ENCODE data around the gene HSDL1.
A peak's percentile ranks its signal among the peaks of the same experiment; 100 is the strongest.

Gene HSDL1

DNA sequence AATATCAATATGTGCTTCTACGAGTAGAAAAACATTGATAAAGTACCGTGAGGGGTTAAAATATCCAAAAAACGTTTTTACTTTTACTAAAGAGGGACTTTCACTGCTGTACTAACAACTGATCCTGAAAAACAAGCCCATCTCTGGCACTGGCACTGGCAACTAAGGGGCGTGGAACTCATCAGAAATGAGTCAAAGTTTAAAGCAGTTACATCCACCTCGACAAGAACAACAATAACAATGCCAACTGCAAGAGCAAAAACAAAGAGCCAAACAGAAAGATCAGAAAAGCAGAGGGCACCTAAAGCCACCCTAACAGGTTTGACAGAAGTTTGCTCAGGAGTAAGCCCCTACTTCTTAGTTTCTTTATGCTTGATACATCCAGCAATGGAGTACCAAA, 41.3 kb downstream of the HSDL1 start:
- no peak overlapping the region for H2BK120ac ChIP-seq (ENCODE audit: insufficient read depth, low read length, poor library complexity)

DNA sequence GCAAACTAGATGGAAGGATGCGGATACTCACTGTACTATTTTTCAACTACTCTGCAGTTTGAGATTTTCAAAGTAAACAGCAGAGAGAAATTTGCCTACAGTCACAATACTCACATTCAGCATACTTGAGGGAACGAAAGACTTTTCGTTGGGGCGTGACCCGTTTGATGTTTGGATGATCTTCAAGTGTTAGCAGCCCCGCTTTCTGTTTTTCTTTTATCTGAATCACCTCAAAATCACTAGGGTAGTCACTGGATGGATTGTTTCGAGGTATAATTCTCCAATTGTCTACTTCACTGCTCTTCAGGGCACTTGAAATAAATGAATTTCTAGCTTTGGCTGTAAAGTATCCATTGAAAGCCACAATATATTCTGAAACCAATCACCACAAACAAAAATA, 46.0 kb downstream of the HSDL1 start:
- H3K18ac ChIP-seq (ENCODE audit: low read length): no peak overlapping the region

More for the DNA sequence above, 41.3 kb downstream of the HSDL1 start:
- peaks cover 4 to 6% of the 10 kb centered on the region in 2 experiments for H3K36me3 ChIP-seq (ENCODE audit: control insufficient read depth in 1 of 2, insufficient read depth in 2 of 2, low read length in 2 of 2)
- no peak overlapping the region for H3K14ac ChIP-seq (ENCODE audit: low read length)
- no peak for DNase-seq
- H2AFZ ChIP-seq (ENCODE audit: insufficient read depth, low read length, poor library complexity): no peak overlapping the region
- H3K4me3 ChIP-seq (ENCODE audit: low read depth, low read length): no peak overlapping the region
- peaks cover 4% of the 10 kb centered on the region for H3K79me2 ChIP-seq (ENCODE audit: control insufficient read depth, insufficient read depth, low read length, poor library complexity)
- H2AK5ac ChIP-seq (ENCODE audit: low read length): no peak overlapping the region
- no peak overlapping the region for H3K4me2 ChIP-seq (ENCODE audit: low read length)
- H3K79me1 ChIP-seq (ENCODE audit: low read length): no peaks in the 10 kb centered on the region
- H2BK5ac ChIP-seq (ENCODE audit: low read depth, low read length, poor library complexity): no peak overlapping the region
- no peak overlapping the region for H4K8ac ChIP-seq (ENCODE audit: low read depth, low read length)
- H4K12ac ChIP-seq (ENCODE audit: low read depth, low read length): no peak overlapping the region
- H3K27ac ChIP-seq (ENCODE audit: low read depth, low read length): no peak overlapping the region
- H3K27me3 ChIP-seq (ENCODE audit: insufficient read depth, low read length): no peaks in the 10 kb centered on the region
- H3K9me3 ChIP-seq (ENCODE audit: insufficient read depth, low read depth, low read length): no peaks in the 10 kb centered on the region
- no peak overlapping the region for H4K91ac ChIP-seq (ENCODE audit: low read depth, low read length)
- no CpG with 5 or more reads among the region's 5 CpGs for WGBS (ENCODE audit: extremely low coverage, insufficient coverage, insufficient read length)
- H2BK12ac ChIP-seq (ENCODE audit: low read length): no peak overlapping the region
- no peak overlapping the region for H3K18ac ChIP-seq (ENCODE audit: low read length)
- peaks cover 4% of the 10 kb centered on the region in 2 experiments for H3K4me1 ChIP-seq (ENCODE audit: control insufficient read depth in 1 of 2, insufficient read depth in 2 of 2, low read length in 2 of 2)
- H3K23ac ChIP-seq (ENCODE audit: low read length): no peak overlapping the region
- H3K9ac ChIP-seq (ENCODE audit: low read length): no peak overlapping the region
- H3K4ac ChIP-seq (ENCODE audit: low read depth, low read length): peak overlapping the region; percentile 44

DNA sequence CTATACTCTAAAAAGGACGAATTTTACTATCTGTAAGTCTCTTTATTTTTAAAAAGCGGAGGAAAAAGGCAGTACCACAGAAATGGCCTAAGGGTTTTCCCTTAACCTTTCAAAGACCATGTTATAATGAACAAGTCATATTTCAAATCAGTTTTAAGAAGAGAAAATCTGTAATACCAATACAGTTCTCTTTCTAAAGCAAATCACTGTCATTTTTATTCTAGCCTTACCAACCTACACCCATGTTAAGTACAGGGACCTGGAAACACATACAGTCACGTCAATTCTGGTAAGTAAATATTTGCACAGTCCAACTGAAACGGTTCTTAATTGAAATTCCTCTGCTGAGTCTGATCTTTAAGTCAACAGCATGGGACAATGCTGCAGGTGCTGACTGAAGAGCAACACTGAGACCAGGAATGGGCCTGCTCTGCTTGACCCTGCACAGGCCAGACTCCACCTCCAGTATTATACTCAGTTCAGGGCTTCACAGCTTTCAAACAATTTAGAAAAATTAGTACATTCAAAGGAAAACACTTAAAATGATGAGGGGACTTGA, 48.5 kb downstream of the HSDL1 start:
- H3K79me1 ChIP-seq (ENCODE audit: low read length): no peaks in the 10 kb centered on the region
- no peak overlapping the region for H3K23ac ChIP-seq (ENCODE audit: low read length)
- peaks cover 33 to 34% of the 10 kb centered on the region in 2 experiments for H3K36me3 ChIP-seq (ENCODE audit: control insufficient read depth in 1 of 2, insufficient read depth in 2 of 2, low read length in 2 of 2)
- no peaks in the 10 kb centered on the region for H3K9me3 ChIP-seq (ENCODE audit: insufficient read depth, low read depth, low read length)
- no peaks in the 10 kb centered on the region for H3K27me3 ChIP-seq (ENCODE audit: insufficient read depth, low read length)
- H2AK5ac ChIP-seq (ENCODE audit: low read length): no peak overlapping the region
- no peak overlapping the region for H3K18ac ChIP-seq (ENCODE audit: low read length)
- H3K9ac ChIP-seq (ENCODE audit: low read length): no peak overlapping the region
- no peak overlapping the region for H2AFZ ChIP-seq (ENCODE audit: insufficient read depth, low read length, poor library complexity)
- H2BK5ac ChIP-seq (ENCODE audit: low read depth, low read length, poor library complexity): no peak overlapping the region
- no peak overlapping the region for H2BK12ac ChIP-seq (ENCODE audit: low read length)
- DNase-seq: no peak
- no peaks in the 10 kb centered on the region for H3K4me1 ChIP-seq (ENCODE audit: control insufficient read depth in 1 of 2, insufficient read depth in 2 of 2, low read length in 2 of 2)
- H4K8ac ChIP-seq (ENCODE audit: low read depth, low read length): no peak overlapping the region
- no peak overlapping the region for H3K4me3 ChIP-seq (ENCODE audit: low read depth, low read length)
- no peak overlapping the region for H3K4ac ChIP-seq (ENCODE audit: low read depth, low read length)
- no CpG with 5 or more reads among the region's 4 CpGs for WGBS (ENCODE audit: extremely low coverage, insufficient coverage, insufficient read length)
- H3K27ac ChIP-seq (ENCODE audit: low read depth, low read length): no peak overlapping the region
- no peak overlapping the region for H2BK120ac ChIP-seq (ENCODE audit: insufficient read depth, low read length, poor library complexity)
- no peak overlapping the region for H4K12ac ChIP-seq (ENCODE audit: low read depth, low read length)
- H3K4me2 ChIP-seq (ENCODE audit: low read length): no peak overlapping the region
- no peak overlapping the region for H4K91ac ChIP-seq (ENCODE audit: low read depth, low read length)
- no peaks in the 10 kb centered on the region for H3K79me2 ChIP-seq (ENCODE audit: control insufficient read depth, insufficient read depth, low read length, poor library complexity)
- H3K14ac ChIP-seq (ENCODE audit: low read length): no peak overlapping the region

More for the DNA sequence above, 46.0 kb downstream of the HSDL1 start:
- H3K9ac ChIP-seq (ENCODE audit: low read length): no peak overlapping the region
- no peak overlapping the region for H2BK5ac ChIP-seq (ENCODE audit: low read depth, low read length, poor library complexity)
- WGBS (ENCODE audit: extremely low coverage, insufficient coverage, insufficient read length): no CpG with 5 or more reads among the region's 7 CpGs
- no peak overlapping the region for H2AK5ac ChIP-seq (ENCODE audit: low read length)
- no peaks in the 10 kb centered on the region for H3K9me3 ChIP-seq (ENCODE audit: insufficient read depth, low read depth, low read length)
- H4K8ac ChIP-seq (ENCODE audit: low read depth, low read length): no peak overlapping the region
- no peaks in the 10 kb centered on the region for H3K27me3 ChIP-seq (ENCODE audit: insufficient read depth, low read length)
- H3K79me1 ChIP-seq (ENCODE audit: low read length): no peaks in the 10 kb centered on the region
- no peak overlapping the region for H2BK12ac ChIP-seq (ENCODE audit: low read length)
- H3K79me2 ChIP-seq (ENCODE audit: control insufficient read depth, insufficient read depth, low read length, poor library complexity): no peaks in the 10 kb centered on the region
- H3K36me3 ChIP-seq (ENCODE audit: control insufficient read depth in 1 of 2, insufficient read depth in 2 of 2, low read length in 2 of 2): peaks cover 19 to 21% of the 10 kb centered on the region in 2 experiments
- H4K12ac ChIP-seq (ENCODE audit: low read depth, low read length): no peak overlapping the region
- H3K4me2 ChIP-seq (ENCODE audit: low read length): no peak overlapping the region
- H3K14ac ChIP-seq (ENCODE audit: low read length): no peak overlapping the region
- H2BK120ac ChIP-seq (ENCODE audit: insufficient read depth, low read length, poor library complexity): no peak overlapping the region
- no peaks in the 10 kb centered on the region for H3K4me1 ChIP-seq (ENCODE audit: control insufficient read depth in 1 of 2, insufficient read depth in 2 of 2, low read length in 2 of 2)
- H4K91ac ChIP-seq (ENCODE audit: low read depth, low read length): no peak overlapping the region
- no peak overlapping the region for H2AFZ ChIP-seq (ENCODE audit: insufficient read depth, low read length, poor library complexity)
- no peak overlapping the region for H3K4me3 ChIP-seq (ENCODE audit: low read depth, low read length)
- no peak for DNase-seq
- H3K27ac ChIP-seq (ENCODE audit: low read depth, low read length): no peak overlapping the region
- H3K23ac ChIP-seq (ENCODE audit: low read length): no peak overlapping the region
- H3K4ac ChIP-seq (ENCODE audit: low read depth, low read length): no peak overlapping the region

DNA sequence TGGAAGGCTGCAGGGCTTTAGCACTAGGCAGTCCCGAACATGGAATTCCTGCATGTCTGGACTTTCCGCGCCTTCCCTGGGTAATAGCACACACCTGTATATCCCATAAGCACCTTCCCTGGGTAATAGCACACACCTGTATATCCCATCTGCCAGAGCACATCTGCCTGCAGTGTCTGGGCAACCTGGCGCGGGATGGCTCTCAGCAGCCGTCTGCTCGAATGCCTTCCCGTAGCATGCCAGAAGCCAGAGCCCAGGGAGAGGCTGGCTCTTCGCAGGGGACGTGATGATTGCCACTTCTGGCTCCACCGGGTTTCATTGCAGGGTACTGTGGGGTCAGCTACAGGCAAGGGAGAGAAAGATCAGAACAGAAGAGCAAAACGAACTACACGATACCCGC, 49.5 kb downstream of the HSDL1 start:
- Histone ChIP-seq H2BK12ac (ENCODE audit: low read length) (no peak overlapping the region), H2BK5ac (ENCODE audit: low read depth, low read length, poor library complexity) (no peak overlapping the region), H3K9me3 (ENCODE audit: insufficient read depth, low read depth, low read length) (no peaks in the 10 kb centered on the region), H3K79me2 (ENCODE audit: control insufficient read depth, insufficient read depth, low read length, poor library complexity) (no peaks in the 10 kb centered on the region), H3K4ac (ENCODE audit: low read depth, low read length) (no peak overlapping the region), H3K4me2 (ENCODE audit: low read length) (no peak overlapping the region), H3K18ac (ENCODE audit: low read length) (no peak overlapping the region), H4K12ac (ENCODE audit: low read depth, low read length) (no peak overlapping the region), H3K79me1 (ENCODE audit: low read length) (no peaks in the 10 kb centered on the region), H2AFZ (ENCODE audit: insufficient read depth, low read length, poor library complexity) (no peak overlapping the region), H3K23ac (ENCODE audit: low read length) (no peak overlapping the region), H3K14ac (ENCODE audit: low read length) (no peak overlapping the region), H3K4me1 (ENCODE audit: control insufficient read depth in 1 of 2, insufficient read depth in 2 of 2, low read length in 2 of 2) (no peaks in the 10 kb centered on the region), H3K27me3 (ENCODE audit: insufficient read depth, low read length) (no peaks in the 10 kb centered on the region), H4K8ac (ENCODE audit: low read depth, low read length) (no peak overlapping the region), H3K27ac (ENCODE audit: low read depth, low read length) (no peak overlapping the region), H3K9ac (ENCODE audit: low read length) (peak overlapping the region; percentile 28), H2AK5ac (ENCODE audit: low read length) (no peak overlapping the region), H3K36me3 (ENCODE audit: control insufficient read depth in 1 of 2, insufficient read depth in 2 of 2, low read length in 2 of 2) (peaks cover 35 to 40% of the 10 kb centered on the region in 2 experiments), H2BK120ac (ENCODE audit: insufficient read depth, low read length, poor library complexity) (no peak overlapping the region), H4K91ac (ENCODE audit: low read depth, low read length) (no peak overlapping the region), H3K4me3 (ENCODE audit: low read depth, low read length) (no peak overlapping the region)
- no CpG with 5 or more reads among the region's 14 CpGs for WGBS (ENCODE audit: extremely low coverage, insufficient coverage, insufficient read length)
- DNase-seq: no peak

Data from trophoblast cell (in vitro differentiated cells and primary cell).